Hair follicle dermal papilla cell (primary cell): ENCODE data around the gene MYBL2. TPM values are rescaled to one million over a fixed set of nuclear protein-coding genes. Genes with fewer than 3 reads are reported as not detected.

Experiments
- total RNA-seq: library from RNA; depleted of rRNA; stranded (reverse); fragments of >200 nt; gene quantifications from 2 replicates; pipeline ENCODE4 v1.2.3, GENCODE V29; 2012

Gene MYBL2
- 3.7 and 4.1 TPM in 2 replicates for total RNA-seq

DNA sequence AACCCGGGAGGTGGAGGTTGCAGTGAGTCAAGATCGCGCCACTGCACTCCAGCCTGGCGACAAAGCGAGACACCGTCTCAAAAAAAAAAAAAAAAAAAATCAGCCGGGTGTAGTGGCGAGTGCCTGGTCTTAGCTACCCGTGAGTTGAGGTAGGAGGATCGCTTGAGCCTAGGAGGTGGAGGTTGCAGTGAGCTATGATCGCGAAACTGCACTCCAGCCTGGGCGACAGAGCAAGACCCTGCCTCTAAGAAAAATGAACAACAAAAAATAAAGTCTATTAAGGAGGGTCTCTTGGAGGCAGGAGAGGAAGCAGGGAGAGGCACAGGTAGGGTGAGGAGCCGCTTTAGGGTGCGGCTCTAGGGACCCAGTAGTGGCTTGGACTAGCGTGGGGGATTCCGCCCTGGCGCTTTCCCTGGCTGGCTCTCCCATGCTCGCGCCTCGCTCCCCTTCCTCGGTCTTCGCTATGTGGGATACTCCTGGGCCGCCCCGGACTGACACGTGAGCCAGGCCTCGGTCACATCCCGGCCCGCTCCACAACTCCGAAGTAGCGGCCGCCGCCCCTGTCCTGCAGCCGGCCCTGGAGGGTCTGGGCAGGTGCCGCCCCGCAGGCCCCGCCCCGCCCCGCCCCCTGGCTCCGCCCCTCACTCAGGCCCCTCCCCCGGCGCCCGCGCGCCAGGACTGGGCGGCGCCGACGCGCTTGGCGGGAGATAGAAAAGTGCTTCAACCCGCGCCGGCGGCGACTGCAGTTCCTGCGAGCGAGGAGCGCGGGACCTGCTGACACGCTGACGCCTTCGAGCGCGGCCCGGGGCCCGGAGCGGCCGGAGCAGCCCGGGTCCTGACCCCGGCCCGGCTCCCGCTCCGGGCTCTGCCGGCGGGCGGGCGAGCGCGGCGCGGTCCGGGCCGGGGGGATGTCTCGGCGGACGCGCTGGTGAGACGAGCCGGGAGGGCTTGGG, at the start of gene MYBL2:
Gene MYBL2 (plus strand): TSS at position 739 of the 953 bp plus-strand sequence. CDS start 170 bp downstream, at position 909.

DNA sequence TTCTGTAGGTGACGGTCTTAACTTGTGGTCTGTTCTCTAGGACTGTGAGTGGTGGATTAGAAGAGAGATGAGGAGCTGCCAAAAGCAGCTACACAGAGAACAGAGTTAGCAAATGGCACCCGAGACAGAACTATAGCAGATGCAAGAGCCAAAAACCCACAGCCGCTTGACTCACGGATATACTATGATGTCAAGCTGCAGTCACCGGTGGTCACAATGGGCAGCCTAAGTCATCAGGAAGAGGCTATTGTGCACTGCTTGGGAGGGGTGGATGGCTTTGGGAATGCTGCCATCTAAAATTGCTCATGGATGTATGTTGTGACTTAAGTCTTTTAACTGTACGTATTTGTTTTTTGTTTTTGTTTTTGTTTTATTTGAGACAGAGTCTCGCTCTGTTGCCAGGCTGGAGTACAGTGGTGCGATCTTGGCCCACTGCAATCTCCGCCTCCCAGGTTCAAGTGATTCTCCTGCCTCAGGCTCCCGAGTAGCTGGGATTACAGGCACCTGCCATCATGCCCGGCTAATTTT, 60.0 kb downstream of the MYBL2 start, which contains the start of gene GTSF1L:
Gene GTSF1L (minus strand): TSS at position 192 of the 528 bp plus-strand sequence. CDS start 308 bp downstream, outside the sequence.

Other genes starting within 250 kb of the MYBL2 start
- gene SRSF6, start 209.2 kb upstream of the MYBL2 start, total RNA-seq = 67.2 and 80.5 TPM in 2 replicates
- gene L3MBTL1, start 159.4 kb upstream of the MYBL2 start, total RNA-seq = 6.3 and 11.7 TPM in 2 replicates
- gene SGK2, start 108.1 kb upstream of the MYBL2 start, total RNA-seq = 0.16 and 0.24 TPM in 2 replicates
- gene IFT52, start 76.2 kb upstream of the MYBL2 start, total RNA-seq = 47.2 and 50.0 TPM in 2 replicates
- gene GTSF1L, start 59.9 kb downstream of the MYBL2 start, total RNA-seq = not detected in 2 replicates
- 1.3 and 1.5 TPM in 2 replicates for gene TOX2, start 247.7 kb downstream of the MYBL2 start, total RNA-seq